HS-5 (cell line): ENCODE measurements around the gene CDH22.

Source experiments
- DNase-seq: peaks from one replicate; pipeline ENCODE4 v3.0.0-alpha.2; 2012; ENCODE audit warnings: low read depth

CDH22 gene

DNA sequence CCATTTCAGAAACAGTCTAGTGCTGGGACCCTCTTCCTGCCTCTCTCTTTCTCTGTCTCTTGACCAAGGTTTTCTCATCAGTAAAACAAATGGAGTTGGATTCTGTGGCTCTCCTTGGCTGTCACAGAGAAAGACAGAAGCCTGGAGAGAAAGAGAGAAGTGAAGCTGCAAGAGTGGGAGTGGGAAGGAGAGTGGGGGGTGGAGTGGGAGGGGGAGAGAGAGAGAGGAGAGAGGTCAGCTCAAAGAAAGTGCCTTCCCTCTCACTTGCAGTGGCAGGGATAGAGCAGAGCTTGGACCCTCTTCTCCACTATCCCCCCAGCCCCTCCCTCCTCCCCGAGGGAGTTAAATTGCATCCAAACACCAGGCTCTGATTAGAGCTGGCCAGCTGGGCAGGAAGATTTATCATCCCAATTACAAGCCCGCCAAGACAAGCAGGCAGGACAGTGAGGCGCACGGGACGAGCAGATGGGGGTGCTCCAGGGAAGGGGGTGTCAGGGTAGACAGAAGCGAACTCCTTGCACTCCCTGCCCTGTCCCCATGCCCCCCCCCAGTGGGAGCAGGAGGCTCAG, 115.8 kb downstream of the CDH22 start:
- DNase-seq, result no peak

DNA sequence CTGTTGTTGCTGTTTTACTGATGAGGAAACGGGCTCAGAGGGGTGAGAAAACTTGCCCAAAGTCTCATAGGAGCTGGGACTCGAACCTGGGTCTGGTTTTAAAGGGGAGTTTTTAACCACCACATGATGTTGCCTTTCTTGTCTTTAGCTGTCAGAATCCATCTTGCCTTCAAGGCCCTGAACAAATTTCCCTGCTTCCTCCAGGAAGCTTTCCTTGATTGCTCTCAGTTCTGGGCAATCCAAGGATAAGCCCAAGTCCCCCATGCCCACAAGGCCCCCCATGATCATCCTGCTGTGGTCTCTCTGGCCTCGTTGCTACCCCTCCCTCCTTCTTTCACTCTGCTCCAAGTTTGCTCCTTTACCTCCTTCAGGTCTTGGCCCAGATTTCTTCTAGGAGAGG, 116.7 kb downstream of the CDH22 start:
- DNase-seq, result no peak

DNA sequence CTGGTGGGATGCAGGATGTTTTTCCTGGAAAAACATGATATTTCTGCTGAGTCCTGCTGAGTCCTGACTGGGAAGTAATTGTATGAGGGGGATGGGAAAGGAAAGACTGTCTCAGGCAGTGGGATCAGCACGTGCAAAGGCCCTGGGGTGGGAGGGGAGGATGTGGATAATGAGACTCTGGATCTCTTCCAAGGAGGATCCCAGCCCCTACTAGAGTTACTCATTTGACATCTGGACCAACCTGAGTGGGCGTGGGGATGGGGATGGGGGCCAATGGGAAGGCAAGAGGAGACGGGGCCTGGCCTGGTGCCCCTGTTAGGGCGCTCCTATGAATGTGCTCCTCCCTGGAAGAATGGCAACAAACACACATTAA, 117.1 kb downstream of the CDH22 start:
- DNase-seq, result no peak

DNA sequence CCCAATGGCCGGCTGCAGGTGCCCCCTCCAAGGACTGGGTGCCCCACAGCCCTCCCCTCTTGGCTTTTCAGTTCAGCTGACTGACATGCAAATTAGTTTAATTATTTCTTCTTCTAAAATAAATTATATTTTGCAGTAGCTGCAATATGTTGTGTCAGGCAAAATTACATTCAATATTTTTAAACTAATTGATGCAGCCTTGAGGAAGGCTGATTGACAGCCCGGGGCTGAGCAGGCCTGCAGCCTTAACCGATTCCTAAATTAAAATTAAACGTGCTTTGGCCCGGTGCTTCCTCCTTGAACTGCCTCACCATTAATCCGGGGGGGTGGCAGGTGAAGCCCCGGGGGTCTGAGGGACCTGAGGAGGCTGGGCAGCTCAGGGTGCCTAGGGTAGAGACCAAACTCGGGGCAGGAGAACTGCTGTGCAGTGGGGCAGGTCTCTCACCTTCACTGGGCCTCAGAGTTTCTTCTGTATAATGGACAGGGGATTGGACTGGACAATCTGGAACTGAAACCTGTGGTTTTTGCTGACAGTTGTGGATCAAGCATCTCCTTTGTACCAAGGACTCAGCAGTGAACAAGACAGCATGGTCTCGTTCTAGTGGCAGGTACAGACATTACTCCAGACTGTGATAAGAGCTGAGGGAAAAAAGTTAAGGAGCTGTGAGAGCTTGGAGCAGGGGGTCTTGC, 117.7 kb downstream of the CDH22 start:
- DNase-seq, result no peak

DNA sequence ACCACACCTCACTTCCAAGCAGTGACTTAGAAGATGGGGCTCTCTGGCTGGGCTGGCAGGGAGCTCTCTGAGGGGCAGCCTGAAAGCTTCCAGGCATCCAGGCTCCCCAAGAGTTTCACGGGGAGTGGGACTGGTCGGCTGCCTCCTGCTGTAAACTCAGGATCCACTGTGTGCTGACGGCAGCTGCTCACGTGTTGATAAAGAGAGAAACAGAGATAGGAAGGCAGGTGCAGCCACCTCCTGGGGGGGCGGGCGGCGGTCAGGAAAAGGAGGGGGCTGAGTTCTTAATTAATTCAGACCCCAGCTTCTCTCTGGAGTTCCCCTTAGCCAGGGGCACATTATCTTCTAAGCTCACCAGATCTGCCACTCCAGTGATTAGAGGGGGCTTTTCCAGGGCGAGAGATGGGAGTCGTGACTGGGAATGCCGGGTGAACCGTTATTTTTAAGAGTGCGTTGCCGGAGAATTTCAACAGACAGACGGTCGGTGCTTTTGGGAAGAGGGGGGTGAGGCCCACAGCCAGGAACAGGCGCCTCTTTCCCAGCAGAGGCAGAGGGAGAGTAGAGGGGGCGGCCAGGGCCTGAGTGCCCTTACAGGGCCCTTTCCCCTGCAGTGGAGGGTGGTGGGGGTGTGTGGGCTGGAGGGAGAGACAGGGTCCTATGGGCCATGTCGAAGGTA, 119.3 kb downstream of the CDH22 start:
- DNase-seq, result no peak

DNA sequence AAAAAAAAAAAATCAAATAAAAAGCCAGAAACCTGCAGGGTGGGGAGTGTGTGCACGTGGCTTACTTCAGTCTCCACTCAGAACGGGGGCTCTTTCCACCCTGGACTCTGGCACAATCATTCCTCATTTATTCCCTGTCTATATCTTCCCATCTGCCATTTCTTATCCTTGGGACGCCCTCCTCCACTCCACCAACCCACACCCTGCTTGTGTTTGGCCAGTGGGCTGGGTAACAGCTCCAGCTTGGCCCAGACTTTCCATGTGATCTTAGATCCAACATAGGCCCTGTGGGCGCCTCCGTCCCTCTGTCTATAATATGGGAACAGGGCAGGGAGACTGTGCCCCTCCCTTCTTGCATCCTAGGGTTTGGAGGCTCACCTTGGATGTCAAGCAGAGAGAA, 122.1 kb downstream of the CDH22 start:
- DNase-seq, result no peak

DNA sequence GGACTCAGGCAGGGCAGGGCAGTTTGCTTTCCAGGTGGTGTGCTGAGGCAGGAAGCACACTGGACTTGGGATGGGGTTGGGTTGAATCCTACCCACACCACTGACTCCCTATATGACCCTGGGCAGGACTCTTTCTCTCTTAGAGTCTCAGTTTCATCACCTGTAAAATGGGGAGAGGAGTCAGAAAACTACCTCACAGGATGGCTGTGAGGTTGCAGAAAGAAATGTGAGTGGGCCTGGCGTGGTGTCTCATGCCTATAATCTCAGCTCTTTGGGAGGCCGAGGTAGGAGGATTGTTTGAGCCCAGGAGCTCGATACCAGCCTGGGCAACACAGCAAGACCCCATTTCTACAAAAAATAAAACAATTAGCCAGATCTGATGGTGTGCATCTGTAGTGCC, 122.9 kb downstream of the CDH22 start:
- no peak for DNase-seq

DNA sequence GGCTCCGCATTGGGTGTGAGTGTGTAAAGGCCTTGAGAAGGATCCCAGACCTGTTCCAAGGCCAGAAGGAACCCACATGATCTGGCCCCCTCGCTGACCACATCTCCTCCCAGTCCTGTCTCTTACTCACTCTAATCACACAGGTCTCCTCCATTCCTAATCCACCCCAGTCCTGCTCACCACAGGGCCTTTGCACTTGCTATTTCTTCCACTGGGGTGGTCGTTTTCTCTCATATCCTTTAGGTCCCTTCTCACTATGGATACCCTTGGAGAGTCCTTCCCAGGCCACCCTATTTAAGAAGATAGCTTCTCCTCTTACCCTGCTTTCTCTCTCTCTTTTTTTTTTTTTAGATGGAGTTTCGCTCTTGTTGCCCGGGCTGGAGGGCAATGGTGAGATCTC, 124.5 kb downstream of the CDH22 start:
- DNase-seq, result no peak

DNA sequence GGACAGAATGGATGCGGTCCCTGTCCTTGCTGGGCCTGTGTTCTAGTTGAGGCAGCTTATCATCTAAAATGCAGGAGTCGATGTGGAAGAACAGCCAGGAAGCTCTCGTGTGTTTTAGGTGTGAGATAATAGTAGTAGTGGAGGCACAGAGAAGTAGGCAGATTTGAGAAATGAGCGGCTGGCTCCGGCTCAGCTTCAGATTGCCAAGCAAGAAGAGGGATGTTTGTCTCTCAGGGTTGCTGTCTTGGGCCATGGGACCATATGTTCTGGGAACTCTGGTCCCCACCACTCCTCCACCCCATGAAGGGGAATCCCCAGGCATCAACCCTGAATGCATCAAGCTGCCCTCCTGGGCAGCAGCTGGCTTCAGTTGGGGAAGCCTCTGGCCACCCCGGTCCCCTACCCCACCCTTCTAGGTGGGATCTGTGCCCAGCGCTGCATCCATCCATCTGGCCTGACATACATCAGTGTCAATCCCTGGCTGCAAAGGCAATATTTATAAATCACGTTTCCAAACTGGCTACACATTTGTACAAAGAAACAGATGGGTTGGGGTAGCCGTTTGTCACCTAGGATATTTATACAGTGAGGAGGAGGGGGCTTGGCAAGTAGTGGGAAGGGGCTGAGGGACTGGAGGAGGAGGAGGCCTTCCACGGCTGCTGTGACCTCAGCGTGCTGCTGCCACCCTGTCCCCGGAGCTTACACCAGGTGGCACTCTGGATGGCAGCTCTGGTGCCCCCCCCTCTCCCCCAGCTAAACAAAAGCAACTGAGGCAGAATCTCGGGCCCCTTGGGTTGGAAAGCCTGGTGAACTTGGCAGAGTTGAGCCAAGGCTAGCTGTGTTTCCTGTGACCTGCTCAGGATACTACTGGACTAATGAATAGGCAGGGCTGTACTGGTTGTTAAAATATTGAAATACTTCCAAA, 125.8 kb downstream of the CDH22 start:
- DNase-seq, result no peak

DNA sequence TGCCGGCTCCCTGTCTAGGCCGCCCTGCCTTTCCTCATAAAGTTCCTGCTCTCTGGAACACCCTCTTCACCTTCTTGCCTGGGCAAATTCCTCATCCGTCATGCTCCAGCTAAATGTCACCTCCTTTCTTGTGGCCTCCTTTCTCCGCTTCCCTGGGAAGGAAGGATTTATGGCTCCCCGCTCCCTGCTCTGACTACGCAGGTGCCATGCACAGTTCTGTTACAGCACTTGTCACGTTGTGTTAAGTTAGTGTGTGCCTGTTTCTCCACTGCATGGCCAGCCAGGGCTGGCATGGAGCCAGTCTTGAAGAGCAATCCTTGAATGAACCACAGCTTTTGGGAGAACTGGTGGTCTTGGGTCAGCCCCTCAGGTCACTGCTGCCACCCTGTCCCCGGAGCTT, 128.4 kb downstream of the CDH22 start:
- DNase-seq, result no peak

DNA sequence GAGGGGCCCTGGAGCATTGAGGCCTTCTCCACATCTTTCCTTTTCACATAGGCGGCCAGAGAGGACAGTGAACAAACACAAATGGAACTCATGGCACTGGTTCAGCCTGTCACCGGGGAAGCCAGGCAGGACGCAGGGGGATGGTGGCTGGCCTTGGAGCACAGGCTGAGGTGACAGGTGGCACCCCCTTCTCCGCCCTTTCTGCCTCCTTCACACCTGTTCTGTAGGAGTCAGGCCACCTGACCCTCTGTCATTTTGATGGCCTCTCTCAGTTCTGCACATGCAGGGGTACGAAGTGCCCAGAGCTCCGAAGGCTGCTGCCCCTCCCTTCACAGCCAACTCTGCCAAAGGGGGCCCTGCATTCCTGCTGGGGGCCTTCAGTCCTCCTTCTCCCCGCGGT, 129.4 kb downstream of the CDH22 start:
- no peak for DNase-seq

DNA sequence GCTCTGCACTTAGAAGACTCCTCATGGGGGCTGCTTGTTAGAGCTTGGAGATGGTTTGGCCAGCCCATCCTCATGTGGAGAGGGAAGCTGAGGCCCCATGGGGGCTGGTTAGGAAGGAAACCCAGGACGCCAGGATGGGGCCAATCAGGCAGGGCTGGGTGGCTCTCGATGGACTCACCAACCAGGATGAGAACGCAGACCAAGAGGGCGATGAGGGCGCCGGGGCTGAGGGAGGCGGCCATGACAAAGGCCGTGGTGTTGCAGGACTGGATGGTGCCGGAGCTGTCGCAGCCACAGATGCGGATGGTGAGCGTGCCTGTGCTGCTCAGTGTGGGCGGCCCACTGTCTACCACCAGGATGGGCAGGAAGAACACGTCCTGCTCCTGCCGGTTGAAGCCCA, 130.5 kb downstream of the CDH22 start:
- DNase-seq, result no peak

DNA sequence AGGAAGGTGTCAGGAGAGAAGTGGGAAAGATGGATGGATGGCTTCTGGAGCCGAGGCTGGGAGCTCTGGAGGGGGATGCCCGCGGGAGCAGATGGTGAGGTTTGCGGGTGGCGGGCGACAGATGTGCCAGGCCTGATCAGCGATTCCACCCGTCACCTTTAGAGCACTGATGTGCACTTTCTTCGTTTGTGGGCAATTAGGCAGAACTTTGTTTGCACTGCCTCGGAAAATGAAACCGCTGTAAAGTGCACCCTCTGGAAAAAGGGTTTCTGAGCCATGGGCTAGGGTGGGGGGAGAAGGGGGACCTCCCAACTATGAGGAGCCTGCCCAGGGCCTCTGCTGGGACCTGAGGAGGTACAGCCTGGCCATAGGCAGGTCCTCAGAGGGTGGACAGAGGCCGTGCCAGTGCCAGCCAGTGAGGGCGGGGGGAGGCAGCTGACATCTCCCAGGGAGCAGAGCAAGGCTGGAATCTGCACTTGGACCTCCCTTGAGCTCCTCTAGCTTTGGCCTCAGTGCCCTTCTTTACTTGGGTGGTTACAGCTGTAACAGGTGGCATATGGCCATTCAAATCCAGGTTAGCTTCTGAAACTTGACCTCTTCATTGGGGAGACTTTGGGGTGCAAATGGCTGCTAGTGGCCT, 131.4 kb downstream of the CDH22 start:
- DNase-seq, result no peak

DNA sequence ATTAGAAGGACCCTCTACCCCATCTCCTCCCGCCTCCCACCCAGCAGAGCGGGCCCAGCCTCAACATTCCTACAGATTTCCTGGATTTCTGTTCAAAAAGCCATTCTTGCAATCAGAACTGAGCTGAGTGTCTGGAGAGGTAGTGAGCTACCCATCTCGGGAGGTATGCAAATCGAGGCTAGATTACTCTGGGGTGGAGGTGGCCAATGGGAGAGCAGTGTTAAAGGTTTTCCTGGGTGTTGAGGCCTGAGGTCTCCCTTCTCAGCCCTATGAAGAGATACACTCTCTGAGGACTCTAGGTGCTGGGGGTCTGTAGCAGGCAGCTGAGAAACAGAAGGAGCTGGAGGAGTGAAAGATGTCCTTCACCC, 133.2 kb downstream of the CDH22 start:
- DNase-seq, result no peak

DNA sequence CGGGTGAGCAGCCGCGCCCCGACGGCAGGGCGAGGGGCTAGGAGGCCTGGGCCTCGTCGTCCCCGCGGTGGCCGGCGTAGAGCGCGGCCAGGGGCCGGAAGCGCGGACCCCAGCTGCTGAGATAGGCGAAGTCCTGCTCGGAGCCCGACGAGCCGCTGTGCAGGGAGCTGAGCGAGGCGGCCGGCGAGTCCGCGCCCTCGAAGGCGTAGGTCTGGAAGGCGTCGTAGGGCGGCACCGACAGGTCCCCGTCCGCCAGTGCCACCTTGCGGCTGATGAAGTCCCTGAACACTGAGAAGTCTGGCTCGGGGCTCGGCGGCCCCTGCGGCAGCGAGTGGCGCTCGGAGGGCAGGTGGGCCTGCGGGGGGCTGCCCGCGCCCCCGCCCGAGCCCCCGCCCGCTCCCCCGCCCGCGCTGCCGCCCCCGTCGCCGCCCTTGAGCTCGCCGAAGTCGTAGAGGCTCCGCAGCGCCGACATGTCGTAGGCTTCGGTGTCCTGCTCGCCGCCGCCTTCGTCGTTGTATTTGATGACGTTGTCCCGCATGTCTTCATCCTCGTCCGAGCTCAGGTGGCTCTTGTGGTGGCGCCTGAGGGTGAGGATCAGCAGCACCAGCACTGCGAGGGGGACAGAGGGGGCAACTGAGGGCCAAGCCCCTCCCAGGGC, 133.7 kb downstream of the CDH22 start:
- no peak for DNase-seq

DNA sequence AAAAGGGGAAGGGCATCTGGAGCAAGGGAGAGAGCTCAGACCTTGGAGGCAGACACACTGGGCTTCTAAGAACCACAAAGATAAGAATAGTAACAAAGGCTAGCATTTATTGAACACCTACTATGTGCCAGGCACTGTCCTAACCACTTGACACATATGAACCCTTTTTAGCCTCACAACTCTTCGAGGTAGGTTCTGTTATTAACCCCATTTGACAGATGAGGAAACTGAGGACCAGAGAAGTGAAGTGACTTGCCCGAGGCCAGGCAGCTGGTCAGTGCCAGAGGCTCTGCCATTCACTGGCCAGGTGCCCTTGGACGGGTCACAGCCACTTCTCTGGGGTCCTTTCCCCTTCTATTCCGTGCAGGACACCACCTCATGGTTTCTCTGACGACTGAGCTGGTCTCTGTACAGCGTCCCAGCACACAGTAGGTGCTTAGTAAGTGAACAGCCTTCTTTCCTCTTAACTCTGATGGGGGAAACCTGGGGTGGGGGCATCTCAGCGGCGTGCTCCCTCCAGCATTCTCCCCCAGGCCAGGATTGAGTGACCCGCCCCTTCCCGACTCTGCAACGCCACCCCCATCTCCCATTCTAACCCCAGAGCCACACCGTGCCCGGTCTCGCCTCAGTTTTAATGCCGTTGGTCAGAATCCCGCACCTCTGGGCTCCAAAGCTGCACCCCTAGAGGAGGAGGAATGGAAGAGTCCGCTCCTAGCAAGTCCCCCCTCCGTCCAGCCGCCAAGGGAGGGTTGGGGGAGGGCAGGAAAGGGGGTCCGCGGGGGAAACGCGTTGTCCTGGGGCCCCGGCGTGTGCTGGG, 134.4 kb downstream of the CDH22 start:
- no peak for DNase-seq

DNA sequence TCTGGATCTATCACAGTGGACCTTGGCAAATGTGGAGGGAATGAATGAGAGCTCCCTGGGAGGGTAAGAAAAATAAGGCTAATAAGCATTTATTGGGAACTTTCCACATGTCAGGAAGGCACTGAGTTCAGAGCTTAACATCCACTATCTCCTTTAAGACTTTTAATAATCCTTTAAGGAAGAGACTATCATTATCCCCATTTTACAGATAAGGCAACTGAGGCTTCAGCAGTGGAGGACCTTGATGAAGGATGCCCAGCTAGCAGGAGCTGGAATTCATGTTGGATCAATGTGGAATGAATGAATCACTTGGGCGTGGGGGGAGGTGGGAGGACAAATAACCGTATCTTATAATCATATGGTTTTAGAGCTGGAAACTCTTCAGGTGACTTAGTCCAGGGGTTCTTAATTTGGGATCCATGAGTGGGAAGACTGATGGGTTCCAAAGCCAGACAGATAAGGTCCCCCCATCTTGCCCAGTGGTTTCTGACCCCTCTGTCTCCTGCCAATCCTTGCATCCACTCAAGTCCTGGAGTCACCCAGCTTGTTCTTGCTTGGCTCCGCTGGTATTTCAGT, 135.2 kb downstream of the CDH22 start:
- no peak for DNase-seq

DNA sequence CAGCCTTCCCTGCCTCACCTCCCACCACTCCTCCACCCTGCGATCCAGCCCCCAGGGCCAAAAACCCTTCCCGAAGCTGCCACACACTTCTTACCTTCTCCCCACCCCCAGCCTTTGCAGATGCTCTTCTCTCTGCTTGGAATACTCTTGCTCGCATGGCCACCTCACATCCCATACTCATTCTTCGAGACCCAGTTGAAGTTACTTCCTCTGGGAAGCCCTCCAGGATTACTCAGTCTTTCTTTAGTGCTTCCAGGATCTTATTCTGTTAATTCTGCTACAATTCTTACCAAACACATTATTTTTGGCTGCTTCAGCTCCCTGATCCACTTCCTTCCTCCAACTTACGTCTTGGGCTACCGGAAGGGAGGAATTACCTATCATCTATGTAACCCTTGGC, 135.8 kb downstream of the CDH22 start:
- DNase-seq, result no peak

DNA sequence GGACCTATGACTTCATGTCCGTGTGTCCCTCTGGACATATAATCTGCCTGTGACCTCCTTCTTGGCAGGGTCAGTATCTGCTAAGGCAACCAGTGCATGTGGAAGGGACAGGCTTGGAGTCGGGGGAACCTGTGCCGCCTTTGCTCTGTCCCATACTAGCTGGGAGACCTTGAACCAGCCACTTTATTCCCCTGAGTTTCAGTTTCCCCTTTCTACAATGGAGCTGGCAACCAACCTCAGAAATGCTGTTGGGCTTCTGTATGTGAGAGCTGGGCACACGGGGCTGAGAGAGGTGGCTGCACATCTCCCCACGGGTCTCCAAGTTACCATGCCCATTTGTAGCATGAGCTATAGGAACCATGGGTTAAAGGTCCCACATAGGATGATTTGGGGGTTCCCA, 136.4 kb downstream of the CDH22 start:
- no peak for DNase-seq

DNA sequence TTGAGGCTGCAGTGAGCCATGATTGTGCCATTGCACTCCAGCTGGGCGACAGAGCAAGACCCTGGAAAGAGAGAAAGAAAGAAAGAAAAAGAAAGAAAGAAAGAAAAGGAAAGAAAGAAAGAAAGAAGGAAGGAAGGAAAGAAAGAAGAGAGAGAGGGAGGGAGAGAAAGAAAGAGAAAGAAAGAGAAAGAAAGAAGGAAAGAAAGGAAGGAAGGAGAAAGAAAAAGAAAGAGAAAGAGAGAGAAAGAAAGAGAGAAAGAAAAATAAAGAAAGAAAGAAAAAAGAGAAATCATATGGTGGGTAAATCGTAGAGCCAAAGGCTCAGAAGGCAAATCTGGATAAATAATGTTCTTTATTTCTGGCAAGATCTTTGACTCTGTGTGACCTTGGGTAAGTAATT, 136.8 kb downstream of the CDH22 start:
- no peak for DNase-seq
